HG03103 (cell line): Measurements from ENCODE around the gene GARIN5B.

Experiments used
- ATAC-seq: cut with Tn5 transposase; IDR thresholded peaks from one replicate; pipeline ENCODE4 v1.9.1; 2021; ENCODE audit warnings: low read depth; ENCODE audit not compliant: unreplicated experiment

GARIN5B gene

DNA sequence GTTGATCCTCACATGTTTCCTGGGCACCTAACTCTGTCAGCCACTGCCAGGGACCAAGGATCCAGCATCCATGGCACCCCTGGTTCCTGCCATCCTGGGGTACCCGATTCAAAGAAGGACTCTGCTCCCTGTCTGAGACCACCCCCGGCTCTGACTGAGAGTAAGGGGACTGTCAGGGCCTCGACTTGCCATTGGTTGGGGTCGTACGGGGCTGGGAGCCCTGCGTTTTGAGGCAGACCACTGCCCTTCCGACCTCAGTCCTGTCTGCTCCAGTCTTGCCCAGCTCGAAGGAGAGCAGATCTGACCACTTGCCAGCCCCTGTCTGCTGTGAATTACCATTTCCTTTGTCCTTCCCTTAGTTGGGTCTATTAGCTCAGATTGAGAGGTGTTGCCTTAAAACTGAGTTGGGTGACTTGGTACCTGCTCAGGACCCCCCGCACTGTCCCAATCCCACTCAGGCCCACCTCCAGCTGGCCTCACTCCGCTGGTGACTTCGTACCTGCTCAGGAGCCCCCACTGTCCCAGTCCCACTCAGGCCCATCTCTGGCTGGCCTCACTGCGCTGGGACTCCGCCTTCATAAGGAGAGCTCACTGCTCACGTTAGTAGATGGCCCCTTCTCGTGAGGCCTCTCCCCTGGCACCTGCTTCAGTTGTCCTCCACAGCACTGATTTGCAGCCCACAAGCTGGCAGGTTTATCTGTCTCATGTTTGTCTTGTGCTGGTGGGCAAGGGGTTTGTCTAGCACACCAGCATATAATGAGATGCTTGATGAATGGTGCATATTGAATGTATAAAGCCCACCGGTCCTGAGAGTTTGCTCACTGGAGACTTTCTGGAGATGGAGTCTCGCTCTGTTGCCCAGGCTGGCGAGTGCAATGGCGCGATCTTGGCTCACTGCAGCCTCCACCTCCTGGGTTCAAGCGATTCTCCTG is 26.6 kb upstream of the GARIN5B start:
- no peak for ATAC-seq

DNA sequence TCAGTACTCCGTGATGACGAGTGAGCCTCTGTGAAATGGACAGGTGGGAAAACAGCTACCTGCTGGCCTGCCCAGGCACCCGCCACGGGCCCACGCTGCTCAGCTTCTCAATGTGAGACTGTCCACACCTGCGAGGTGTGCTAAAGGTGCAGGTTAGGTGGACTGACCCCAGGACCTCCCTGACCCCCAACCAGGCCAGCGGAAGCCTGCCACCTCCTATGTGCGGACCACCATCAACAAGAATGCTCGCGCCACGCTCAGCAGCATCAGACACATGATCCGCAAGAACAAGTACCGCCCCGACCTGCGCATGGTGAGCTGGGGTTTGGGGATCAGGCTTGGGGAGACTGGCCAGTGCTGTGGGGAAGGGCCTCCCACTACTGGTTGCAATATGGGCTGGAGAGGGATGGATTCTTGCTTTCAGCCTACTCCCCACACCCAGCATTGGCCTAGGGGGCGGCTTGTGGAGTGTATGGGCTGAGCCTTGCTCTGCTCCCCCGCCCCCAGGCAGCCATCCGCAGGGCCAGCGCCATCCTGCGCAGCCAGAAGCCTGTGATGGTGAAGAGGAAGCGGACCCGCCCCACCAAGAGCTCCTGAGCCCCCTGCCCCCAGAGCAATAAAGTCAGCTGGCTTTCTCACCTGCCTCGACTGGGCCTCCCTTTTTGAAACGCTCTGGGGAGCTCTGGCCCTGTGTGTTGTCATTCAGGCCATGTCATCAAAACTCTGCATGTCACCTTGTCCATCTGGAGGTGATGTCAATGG is 24.9 kb upstream of the GARIN5B start:
- ATAC-seq = no peak

DNA sequence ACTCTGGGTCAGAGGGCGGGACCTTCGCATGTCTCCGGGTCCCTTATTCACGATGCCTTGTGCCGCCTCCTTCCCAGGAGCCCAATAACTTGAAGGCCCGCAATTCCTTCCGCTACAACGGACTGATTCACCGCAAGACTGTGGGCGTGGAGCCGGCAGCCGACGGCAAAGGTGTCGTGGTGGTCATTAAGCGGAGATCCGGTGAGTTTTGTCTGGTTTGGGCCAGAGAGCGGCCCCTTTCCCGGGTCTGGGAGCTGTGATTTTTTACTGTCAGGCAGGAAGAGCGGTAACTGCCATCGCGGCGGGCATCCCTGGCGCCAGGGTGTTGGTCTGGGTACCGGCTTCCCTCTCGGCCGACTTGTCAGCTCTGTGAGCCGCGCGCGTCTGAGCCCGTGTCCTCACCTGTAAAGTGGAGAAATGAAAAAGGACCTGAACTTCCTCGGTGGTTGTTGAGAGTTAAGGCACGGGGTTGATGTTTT is 23.5 kb upstream of the GARIN5B start:
- ATAC-seq = no peak

DNA sequence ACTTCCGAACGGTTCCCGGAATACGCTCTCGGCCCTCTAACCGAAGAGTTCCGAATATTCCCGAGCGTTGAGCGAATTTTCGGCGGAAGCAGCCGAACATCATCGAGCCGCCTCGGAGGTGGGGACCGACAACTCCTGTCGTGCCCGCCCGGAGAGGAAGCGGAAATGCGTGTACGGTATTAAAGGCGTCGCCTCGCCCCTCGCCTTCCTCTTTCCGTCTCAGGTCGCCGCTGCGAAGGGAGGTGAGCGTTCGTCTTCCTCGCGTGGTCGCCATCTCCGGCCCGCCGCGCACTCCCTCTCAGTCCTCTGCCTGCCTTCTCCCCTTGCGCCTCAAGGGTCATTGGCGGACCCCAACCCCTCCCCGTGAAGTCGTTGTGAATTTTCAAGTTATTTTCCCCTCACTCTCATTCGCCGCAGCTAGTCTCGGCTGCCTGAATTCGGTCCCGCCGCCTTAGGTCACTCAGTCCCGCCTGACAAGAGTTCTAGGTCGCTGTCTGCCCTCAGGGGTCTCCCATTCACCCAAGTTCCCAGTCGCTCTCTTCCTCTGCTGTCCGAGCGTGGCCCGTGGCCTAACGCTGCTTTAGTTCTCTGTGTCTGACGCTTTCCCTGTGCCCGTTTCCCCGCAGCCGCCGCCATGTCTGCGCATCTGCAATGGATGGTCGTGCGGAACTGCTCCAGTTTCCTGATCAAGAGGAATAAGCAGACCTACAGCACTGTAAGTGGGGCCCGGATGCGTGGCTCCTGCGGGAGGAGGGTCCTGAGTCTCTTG is 22.8 kb upstream of the GARIN5B start, which contains the start of gene RPL28:
Gene RPL28, plus strand, starts transcription at position 209 of the 769 bp plus-strand sequence. Its CDS starts 426 bp downstream, at position 635.
- ATAC-seq = peak; percentile 48

DNA sequence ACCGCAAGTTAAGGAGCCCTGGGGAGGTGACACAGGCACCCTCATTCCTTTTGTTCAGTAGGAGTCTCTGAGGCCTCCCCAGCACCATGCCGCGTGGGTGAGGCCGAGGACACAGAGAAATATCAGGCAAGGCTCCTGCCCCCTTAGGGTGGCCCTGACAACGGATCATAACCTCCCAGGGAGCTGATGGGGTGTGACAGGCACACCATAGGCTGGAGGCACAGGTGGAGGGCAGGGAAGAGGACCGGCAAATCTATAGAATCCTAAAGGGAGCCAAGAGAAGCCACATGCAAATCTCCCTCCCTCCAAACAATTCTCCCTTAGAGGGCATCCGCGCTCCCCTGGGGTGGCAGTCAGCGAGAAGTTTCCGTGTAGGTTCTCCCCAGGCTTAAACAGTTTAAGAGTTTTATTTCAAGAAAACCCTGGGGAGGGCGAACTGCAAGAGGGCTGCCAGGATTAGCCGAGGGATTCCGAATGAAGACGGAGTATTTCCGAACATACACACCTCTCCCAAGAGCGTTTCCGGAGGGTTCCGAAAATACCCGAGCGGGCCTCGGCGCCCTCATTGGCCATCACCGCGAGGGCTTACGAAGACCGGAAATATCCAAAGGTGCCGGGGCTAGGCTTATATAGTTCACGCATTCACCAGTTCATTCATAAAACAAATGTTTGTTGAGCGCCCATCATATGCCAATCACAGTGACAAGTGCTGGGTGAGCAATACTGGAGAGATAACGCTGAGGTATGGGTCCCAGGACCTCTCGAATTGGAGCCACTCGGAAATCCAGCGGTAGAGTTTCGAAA is 22.1 kb upstream of the GARIN5B start:
- peak; percentile 45 for ATAC-seq

DNA sequence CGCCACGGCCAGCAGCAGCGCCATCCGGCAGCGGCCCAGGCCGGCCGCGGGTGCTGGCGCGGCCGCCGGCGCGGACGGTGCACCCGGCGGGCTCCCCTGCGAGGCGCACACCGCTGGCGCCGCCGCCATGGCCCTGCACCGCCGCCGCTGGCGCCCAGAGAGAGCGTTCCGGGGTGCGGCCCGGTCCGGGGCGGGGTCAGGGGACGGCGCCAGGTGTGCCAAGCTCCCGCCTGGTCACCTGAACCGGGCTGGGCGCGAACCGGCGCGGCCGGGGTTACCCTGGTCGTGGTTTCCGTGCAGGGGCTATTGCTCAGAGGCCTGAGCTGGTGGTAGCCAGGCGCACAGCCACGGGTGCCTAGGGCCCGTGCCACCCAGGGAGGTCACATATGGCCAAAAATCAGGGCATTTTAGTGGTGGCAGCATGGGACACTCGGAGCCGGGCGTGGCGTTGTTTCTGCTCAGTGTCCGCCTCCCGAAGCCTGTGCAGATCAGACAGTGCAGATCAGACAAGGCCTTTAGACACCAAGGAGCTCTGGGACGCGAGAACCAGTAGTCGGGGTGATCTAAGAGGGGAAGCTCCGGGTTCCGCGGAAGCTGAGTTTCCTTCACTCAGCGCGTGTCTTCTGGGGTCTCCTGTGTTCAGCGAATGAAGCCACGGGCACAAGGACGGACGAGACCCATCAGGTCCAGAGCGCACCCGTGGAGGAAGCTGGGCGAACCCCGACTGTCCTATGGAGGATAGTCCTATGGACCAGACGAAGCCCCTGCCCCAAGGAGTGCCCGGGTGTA is 21.3 kb upstream of the GARIN5B start, which contains the start of gene TMEM238:
Gene TMEM238, minus strand, starts transcription at position 162 of the 789 bp plus-strand sequence. Its CDS starts 33 bp downstream, at position 129.
- no peak for ATAC-seq

DNA sequence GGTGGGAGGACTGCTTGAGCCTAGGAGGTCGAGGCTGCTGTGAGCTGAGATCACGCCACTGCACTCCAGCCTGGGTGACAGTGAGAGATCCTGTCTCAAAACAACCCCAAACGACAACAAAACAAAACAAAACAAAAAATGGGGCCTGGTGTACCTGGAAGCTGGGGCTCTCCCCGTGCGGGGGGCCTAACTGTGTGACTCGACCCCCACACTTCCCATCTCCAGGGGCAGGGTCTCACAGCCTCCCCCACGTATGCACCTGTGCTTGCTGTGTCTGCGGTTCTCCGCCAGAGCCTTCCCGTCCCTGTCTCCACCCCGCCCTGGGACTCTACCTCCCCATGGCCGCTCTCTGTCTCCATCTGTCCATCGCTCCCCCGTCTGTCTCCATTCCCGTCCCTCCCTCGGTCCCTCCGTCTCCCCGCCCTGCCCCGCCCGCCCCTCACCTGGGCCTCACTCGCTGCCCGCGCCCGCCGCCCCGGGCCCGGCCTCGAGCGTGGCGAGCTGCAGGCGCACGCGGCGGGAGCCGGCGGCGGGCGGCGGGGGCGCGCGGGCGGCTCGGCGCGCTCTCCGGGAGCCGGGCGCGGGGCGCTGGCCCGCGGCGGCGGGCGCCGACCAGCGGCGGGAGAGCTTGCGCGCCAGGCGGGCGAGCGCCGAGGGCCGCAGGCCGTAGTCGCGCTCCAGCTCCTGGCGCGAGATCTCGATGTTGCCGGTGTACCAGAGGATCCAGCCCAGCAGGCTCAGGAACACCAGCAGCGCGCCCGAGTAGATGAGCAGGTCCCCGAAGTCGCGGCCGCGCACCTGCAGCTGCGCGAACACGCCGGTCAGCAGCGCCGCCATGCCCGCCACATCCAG is 20.4 kb upstream of the GARIN5B start:
- ATAC-seq = no peak

DNA sequence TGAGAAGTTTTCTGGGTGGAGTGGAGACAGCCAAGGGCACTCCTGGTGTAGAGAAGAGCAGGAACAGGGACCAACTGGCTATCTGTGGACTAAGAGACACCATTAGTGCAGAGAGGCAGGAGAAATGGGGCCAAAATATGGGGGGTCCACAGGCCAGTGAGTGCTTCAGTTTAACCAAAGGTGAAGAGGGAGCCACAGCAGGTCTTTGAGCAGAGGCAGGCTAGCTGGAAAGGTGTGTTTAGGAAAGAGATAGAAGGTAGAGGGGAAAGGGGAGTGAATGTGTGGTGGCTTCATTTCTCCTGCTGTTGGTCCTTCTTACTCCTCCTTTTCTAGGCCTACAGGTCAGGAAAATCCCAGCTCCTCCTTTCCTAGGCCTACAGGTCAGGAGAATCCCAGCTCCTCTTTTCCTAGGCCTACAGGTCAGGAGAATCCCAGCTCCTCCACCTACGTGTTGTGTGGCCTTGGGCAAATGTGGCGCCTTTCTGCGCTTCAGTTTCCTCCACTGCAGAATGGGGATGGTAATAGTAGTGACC is 19.5 kb upstream of the GARIN5B start:
- no peak for ATAC-seq

DNA sequence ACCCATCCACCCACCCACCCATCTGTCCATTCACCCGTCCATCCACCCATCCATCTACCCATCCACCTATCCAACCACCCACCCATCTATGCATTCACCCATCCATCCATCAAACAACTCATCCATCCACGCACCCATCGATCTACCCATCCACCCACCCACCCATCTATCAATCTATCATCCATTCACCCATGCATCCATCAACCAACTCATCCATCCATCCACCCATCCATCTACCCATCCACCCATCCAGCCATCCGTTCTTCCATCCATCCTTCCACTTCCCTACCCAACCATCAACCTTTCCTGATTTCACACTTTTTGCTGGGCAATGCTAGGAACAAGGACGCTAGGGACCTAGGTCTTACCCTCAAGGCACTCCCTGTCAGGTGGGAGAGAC is 19.0 kb upstream of the GARIN5B start:
- ATAC-seq = no peak

DNA sequence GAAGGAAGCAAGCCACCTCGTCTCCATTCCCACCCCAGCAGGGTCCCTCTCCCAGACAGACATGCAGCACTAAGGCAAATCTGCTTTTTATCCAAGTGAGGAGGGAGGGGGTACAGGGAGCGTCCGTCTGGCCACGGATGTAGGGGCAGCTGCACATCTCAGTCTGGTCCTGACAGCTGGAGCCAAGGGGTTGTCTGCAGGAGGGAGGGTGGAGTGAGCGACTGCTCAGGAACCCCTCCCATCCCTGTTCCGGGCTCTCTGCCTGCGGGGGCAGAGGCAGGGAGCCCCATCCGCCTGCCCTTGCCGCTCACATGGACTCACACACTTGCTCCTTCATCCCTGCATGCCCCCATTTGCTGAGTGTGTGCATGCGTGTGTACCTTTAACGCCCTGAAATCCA is 16.1 kb upstream of the GARIN5B start:
- ATAC-seq = no peak

DNA sequence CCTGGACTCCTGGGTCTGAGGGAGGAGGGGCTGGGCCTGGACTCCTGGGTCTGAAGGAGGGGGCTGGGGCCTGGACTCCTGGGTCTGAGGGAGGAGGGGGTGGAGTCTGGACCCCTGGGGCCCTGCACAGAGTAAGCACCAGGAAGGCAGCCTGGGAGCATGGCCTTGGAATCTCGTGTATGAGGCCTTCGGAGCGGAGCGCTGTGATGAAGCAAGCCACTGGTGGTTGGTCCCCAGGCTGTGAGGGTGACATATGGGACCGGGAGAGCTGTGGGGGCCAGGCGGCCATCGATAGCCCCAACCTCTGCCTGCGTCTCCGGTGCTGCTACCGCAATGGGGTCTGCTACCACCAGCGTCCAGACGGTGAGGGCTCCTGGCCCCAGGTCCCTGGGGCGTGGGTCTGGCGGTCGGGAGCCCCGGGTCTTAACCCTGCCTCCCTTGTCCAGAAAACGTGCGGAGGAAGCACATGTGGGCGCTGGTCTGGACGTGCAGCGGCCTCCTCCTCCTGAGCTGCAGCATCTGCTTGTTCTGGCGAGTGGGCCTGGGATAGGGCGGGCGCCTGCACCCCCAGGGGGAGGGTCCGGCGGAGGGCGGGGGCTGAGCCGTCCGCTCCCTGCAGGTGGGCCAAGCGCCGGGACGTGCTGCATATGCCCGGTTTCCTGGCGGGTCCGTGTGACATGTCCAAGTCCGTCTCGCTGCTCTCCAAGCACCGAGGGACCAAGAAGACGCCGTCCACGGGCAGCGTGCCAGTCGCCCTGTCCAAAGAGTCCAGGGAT is 14.5 kb upstream of the GARIN5B start:
- no peak for ATAC-seq

DNA sequence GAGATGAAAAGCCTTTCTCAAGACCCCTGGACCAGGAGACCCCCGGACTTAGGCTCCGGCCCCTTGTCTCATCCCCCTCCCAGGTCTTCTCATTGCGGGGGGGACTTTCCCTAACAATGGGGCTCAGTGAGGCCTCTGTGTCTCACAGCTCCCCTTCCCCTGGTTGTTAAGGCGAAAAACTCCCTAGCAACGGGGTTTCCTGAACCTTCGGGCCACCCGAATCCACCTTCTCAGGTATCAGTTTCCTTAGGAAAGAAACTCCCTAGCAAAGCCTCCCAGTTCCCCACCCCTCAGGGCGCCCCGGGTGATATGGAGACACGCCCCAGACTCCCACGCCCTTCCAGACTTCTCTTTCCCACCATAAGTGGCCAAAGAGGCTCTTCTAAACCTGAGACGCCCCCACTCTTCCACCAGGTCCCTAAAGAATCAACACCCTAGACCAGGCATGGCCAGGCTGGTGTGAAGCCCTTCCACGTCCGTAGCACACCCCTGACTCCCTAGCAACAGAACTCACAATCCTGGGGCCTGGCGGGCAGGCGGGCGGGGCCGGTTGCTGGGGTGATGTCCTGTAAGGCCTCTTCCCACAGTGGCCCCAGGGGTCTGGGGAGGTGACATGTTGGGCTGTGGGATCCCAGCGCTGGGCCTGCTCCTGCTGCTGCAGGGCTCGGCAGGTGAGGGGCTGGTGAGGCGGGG is 13.3 kb upstream of the GARIN5B start, which contains the start of gene TMEM190:
Gene TMEM190, plus strand, starts transcription at position 586 of the 693 bp plus-strand sequence. Its CDS starts 28 bp downstream, at position 614.
- ATAC-seq = no peak

DNA sequence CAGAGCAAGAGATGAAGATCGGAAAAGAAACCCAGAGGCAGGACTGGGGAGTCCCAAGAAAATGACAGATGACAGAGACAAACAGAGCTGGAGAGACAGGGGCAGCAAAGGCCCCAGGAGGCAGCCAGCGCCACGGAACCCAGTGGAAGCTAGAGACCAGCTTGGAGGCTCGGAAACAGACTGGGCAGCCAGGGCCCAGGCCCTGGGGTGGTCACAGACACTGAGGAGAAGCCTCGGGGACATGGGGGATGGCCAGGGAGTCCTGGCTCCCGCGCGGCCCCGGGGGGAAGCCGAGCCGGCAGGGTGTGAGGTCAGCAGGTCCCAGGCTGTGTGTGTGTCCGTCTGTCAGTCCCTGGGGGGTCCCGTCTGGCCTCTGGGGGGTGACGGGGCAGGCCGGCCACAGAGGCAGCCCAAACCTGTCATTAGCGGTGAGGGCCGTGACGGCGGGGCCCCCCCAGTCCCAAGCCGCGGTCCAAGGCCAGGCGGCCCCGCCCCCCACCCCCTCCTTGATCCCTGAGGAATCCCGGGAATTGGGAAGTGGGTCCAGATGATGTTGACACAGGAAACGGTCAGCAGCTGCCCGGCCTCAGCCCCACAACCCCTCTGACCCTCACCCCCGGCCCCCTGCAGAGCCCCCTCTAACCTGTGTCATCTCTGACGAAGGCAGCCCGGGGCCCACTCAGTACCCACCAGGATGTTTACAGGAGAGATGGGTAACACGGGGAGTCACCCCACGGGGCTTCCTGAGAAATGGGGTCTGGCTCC is 11.1 kb upstream of the GARIN5B start:
- ATAC-seq = no peak

DNA sequence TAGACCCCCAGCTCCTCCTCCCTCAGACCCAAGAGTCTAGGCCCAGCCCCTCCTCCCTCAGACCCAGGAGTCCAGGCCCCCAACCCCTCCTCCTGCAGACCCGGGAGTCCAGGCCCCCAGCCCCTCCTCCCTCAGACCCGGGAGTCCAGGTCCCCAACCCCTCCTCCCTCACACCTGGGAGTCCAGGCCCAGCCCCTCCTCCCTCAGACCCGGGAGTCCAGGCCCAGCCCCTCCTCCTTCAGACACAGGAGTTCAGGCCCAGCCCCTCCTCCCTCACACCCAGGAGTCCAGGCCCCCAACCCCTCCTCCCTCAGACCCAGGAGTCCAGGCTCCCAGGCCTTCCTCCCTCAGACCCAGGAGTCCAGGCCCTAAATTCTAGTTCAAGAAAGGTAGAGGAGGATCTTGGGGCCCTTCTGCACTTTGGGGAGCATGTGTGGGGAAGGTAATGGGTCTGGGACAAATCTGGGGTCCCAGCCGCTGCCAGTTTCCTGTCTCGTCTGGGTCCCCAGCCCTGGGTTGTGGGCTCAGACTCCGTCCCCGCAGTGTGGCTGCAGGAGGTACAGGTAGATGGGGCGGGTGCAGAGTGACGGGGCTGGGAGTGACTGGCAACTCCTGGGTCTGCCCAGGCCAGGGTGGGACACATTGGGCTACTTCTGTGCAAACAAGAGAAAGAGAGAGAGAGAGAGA is 10.4 kb upstream of the GARIN5B start:
- no peak for ATAC-seq
